HepG2 (cell line): ENCODE measurements around the gene PSD. TPM values are rescaled to one million over a fixed set of nuclear protein-coding genes. Genes with fewer than 3 reads are reported as not detected.

ENCODE experiments used
- CHD2 ChIP-seq: IDR thresholded peaks from 2 replicates; pipeline ENCODE4 v1.6.1; 2011; ENCODE audit warnings: low read depth, low read length, improper control_type of control experiment
- GZF1 ChIP-seq: sonication (generic); formaldehyde crosslinking; IDR thresholded peaks from 2 replicates; pipeline ENCODE4 v1.5.1; 2020; ENCODE audit warnings: mild to moderate bottlenecking, missing genetic modification reagents
- HIC2 ChIP-seq: sonication (generic); formaldehyde crosslinking; IDR thresholded peaks from 2 replicates; pipeline ENCODE4 v1.9.0; 2022; ENCODE audit warnings: low read depth, missing genetic modification reagents
- IRF9 ChIP-seq: sonication (generic); formaldehyde crosslinking; IDR thresholded peaks from 2 replicates; pipeline ENCODE4 v1.8.0; 2022; ENCODE audit warnings: missing genetic modification reagents, mild to moderate bottlenecking, borderline replicate concordance
- LBX2 ChIP-seq: sonication (generic); formaldehyde crosslinking; IDR thresholded peaks from 2 replicates; pipeline ENCODE4 v1.5.0; 2020; ENCODE audit warnings: missing genetic modification reagents, mild to moderate bottlenecking, borderline replicate concordance
- MED13 ChIP-seq: sonication (generic); formaldehyde crosslinking; IDR thresholded peaks from 2 replicates; pipeline ENCODE4 v1.5.0; 2020; ENCODE audit warnings: missing genetic modification reagents
- MXI1 ChIP-seq: IDR thresholded peaks from 3 replicates; pipeline ENCODE4 v1.6.1; 2012; ENCODE audit warnings: low read depth, low read length, inconsistent platforms, borderline replicate concordance
- NCOR1 ChIP-seq: fragments of 200-600 bp; sonication (generic); IDR thresholded peaks from 2 replicates; pipeline ENCODE4 v1.7.0; 2017; ENCODE audit warnings: antibody characterized with exemption, low read length, borderline replicate concordance
- PPARG ChIP-seq: conservative IDR thresholded peaks from 2 replicates; pipeline ENCODE4 v1.6.1; 2016; ENCODE audit warnings: missing biosample characterization, missing genetic modification reagents
- SAP130 ChIP-seq: IDR thresholded peaks from 2 replicates; pipeline ENCODE4 v1.6.1; 2016; ENCODE audit warnings: low read depth
- ZBTB20 ChIP-seq: sonication (generic); formaldehyde crosslinking; IDR thresholded peaks from 2 replicates; pipeline ENCODE4 v1.8.1; 2023; ENCODE audit warnings: missing genetic modification reagents, low read depth, mild to moderate bottlenecking, borderline replicate concordance
- ZFP36L1 ChIP-seq: sonication (generic); formaldehyde crosslinking; IDR thresholded peaks from 2 replicates; pipeline ENCODE4 v1.8.0; 2022; ENCODE audit warnings: mild to moderate bottlenecking, missing genetic modification reagents, moderate library complexity
- ZMYM3 ChIP-seq: sonication (generic); formaldehyde crosslinking; IDR thresholded peaks from 2 replicates; pipeline ENCODE4 v1.5.1; 2020; ENCODE audit warnings: mild to moderate bottlenecking, missing genetic modification reagents
- ZNF446 ChIP-seq: sonication (generic); formaldehyde crosslinking; IDR thresholded peaks from 2 replicates; pipeline ENCODE4 v1.5.0; 2020; ENCODE audit warnings: mild to moderate bottlenecking, missing genetic modification reagents
- ZNF510 ChIP-seq: sonication (generic); formaldehyde crosslinking; IDR thresholded peaks from 2 replicates; pipeline ENCODE4 v1.4.0; 2020; ENCODE audit warnings: low read depth, mild to moderate bottlenecking, missing genetic modification reagents
- ZNF546 ChIP-seq: sonication (generic); formaldehyde crosslinking; conservative IDR thresholded peaks from 2 replicates; pipeline ENCODE4 v1.8.1; 2023; ENCODE audit warnings: mild to moderate bottlenecking, missing genetic modification reagents
- ZNF552 ChIP-seq: sonication (generic); formaldehyde crosslinking; IDR thresholded peaks from 2 replicates; pipeline ENCODE4 v1.9.0; 2022; ENCODE audit warnings: missing genetic modification reagents, mild to moderate bottlenecking, borderline replicate concordance
- ZNF576 ChIP-seq: sonication (generic); formaldehyde crosslinking; IDR thresholded peaks from 2 replicates; pipeline ENCODE4 v1.4.0; 2020; ENCODE audit warnings: mild to moderate bottlenecking, missing genetic modification reagents
- ZNF7 ChIP-seq: IDR thresholded peaks from 2 replicates; pipeline ENCODE4 v1.6.1; 2016; ENCODE audit warnings: missing biosample characterization, missing genetic modification reagents
- ZNF724P ChIP-seq: sonication (generic); formaldehyde crosslinking; IDR thresholded peaks from 2 replicates; pipeline ENCODE4 v1.8.0; 2022; ENCODE audit warnings: missing genetic modification reagents, borderline replicate concordance
- ZNF761 ChIP-seq: sonication (generic); formaldehyde crosslinking; conservative IDR thresholded peaks from 2 replicates; pipeline ENCODE4 v1.4.0; 2020; ENCODE audit warnings: mild to moderate bottlenecking, missing genetic modification reagents
- ZNF780A ChIP-seq: sonication (generic); formaldehyde crosslinking; IDR thresholded peaks from 2 replicates; pipeline ENCODE4 v1.8.0; 2022; ENCODE audit warnings: mild to moderate bottlenecking, missing genetic modification reagents, moderate library complexity
- ZNF891 ChIP-seq: sonication (generic); formaldehyde crosslinking; IDR thresholded peaks from 2 replicates; pipeline ENCODE4 v1.5.0; 2020; ENCODE audit warnings: mild to moderate bottlenecking, missing genetic modification reagents
- ZXDC ChIP-seq: sonication (generic); formaldehyde crosslinking; IDR thresholded peaks from 2 replicates; pipeline ENCODE4 v1.5.0; 2020; ENCODE audit warnings: mild to moderate bottlenecking, missing genetic modification reagents
- polyA plus RNA-seq, 8 experiments: library from polyadenylated mRNA; depleted of rRNA in 3 of 8; stranded (reverse) in 7 of 8; unstranded in 1 of 8; fragments of >200 nt; fragmentation: Illumina TruSeq in 4 of 8; extraction: Trizol in 4 of 8; gene quantifications; 2 replicates each; pipeline versions ENCODE4 v1.2.1 to v1.2.3, GENCODE V29; 2011 to 2016; ENCODE audit warnings: low read depth in 4 of 8, missing spikeins in 1 of 8, mixed read lengths in 1 of 8; ENCODE audit not compliant: insufficient read depth in 1 of 8
- total RNA-seq, 5 experiments: library from RNA; depleted of rRNA; stranded (reverse); fragments of >200 nt; fragmentation: Illumina TruSeq; extraction: Trizol; gene quantifications; 2 replicates each; pipeline ENCODE4 v1.2.3, GENCODE V29; 2016; ENCODE audit warnings: low read depth in 1 of 5

PSD gene
- total and polyA plus RNA-seq, 2 of the 13 experiments (the other 11 are each of a cell fraction or from before 2014, with no cell fraction given) = 0.35 to 0.58 TPM

- TF ChIP-seq HIC2 (CRISPR knock-in tag) (no peak), ZNF891 (CRISPR knock-in tag) (no peak; the same call in 1 of the 2 replicates), ZNF724P (CRISPR knock-in tag) (0 out of 2 replicates have a peak, but pooled peaks have one; percentile 45), NCOR1 (no peak), ZNF780A (CRISPR knock-in tag) (no peak), ZMYM3 (peak; percentile 57; the same call in 1 of the 2 replicates), SAP130 (peak; percentile 82), ZNF446 (no peak), IRF9 (no peak), ZNF510 (CRISPR knock-in tag) (no peak), ZXDC (CRISPR knock-in tag) (no peak; the same call in 1 of the 2 replicates), ZFP36L1 (CRISPR knock-in tag) (no peak), ZNF761 (CRISPR knock-in tag) (0 out of 2 replicates have a peak, but pooled peaks have one; percentile 46), ZBTB20 (CRISPR knock-in tag) (no peak), ZNF576 (CRISPR knock-in tag) (0 out of 2 replicates have a peak, but pooled peaks have one; percentile 62), PPARG (CRISPR knock-in tag) (0 out of 2 replicates have a peak, but pooled peaks have one; percentile 12), MXI1 (peak; percentile 83; the same call in 2 of the 3 replicates), MED13 (CRISPR knock-in tag) (peak; percentile 81), ZNF7 (no peak), LBX2 (no peak), ZNF552 (CRISPR knock-in tag) (no peak), GZF1 (CRISPR knock-in tag) (no peak), CHD2 (no peak), ZNF546 (CRISPR knock-in tag) (no peak)
Measured at GRCh38 chr10:102419269-102420180, 940 bp upstream of the PSD start (continued).
